ENCODE measurements around the gene HDAC9. TPM values are rescaled to one million over a fixed set of nuclear protein-coding genes. Genes with fewer than 3 reads are reported as not detected.

The HDAC9 gene
- total and polyA plus RNA-seq, 2 experiments from 2014 or later: 3.7 to 9.4 TPM

DNA sequence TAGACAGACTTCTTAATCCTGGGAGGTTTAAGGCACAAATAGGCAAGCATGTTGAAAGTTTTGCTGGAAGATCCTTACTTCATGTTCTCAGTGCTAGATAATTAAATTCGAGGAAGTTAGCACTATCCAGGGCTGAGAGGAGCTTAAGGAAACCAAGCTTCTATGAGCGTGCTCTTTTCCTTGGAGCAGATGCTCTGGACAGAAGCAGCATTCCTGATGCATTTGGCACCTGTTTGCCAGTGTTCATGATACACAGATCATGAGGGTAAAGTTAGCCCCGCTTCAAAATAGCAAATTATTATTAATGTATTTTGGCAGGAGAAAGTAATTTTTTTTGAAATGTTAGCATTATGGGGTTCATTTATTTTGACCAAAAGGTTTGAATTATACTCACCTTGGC lies 9.4 kb downstream of the HDAC9 start:
- H4K20me1 ChIP-seq (ENCODE audit: insufficient read depth, poor library complexity, severe bottlenecking): no peaks in the 10 kb centered on the region
- H3K27ac ChIP-seq: no peak overlapping the region
- no peaks in the 10 kb centered on the region for H3K27me3 ChIP-seq
- no peaks in the 10 kb centered on the region for H3K79me2 ChIP-seq
- H3K9me2 ChIP-seq (replicated peaks; ENCODE audit: insufficient read depth): no peaks in the 10 kb centered on the region
- no peaks in the 10 kb centered on the region for H3K4me1 ChIP-seq (ENCODE audit: insufficient read depth)
- H2AFZ ChIP-seq: no peak overlapping the region
- H3K9me3 ChIP-seq (ENCODE audit: low read depth): no peaks in the 10 kb centered on the region
- no peak for DNase-seq (ENCODE audit: low spot score)
- 83% methylated on average over 3 of the region's 3 CpGs for WGBS (ENCODE audit: low lambda C conversion rate, missing lambda C conversion rate)
- H3K4me3 ChIP-seq: no peak overlapping the region
- H3K4me2 ChIP-seq: no peak overlapping the region
- no peaks in the 10 kb centered on the region for H3K36me3 ChIP-seq (replicated peaks; ENCODE audit: insufficient read depth, low read depth)
- TF ChIP-seq, protein P1, sequence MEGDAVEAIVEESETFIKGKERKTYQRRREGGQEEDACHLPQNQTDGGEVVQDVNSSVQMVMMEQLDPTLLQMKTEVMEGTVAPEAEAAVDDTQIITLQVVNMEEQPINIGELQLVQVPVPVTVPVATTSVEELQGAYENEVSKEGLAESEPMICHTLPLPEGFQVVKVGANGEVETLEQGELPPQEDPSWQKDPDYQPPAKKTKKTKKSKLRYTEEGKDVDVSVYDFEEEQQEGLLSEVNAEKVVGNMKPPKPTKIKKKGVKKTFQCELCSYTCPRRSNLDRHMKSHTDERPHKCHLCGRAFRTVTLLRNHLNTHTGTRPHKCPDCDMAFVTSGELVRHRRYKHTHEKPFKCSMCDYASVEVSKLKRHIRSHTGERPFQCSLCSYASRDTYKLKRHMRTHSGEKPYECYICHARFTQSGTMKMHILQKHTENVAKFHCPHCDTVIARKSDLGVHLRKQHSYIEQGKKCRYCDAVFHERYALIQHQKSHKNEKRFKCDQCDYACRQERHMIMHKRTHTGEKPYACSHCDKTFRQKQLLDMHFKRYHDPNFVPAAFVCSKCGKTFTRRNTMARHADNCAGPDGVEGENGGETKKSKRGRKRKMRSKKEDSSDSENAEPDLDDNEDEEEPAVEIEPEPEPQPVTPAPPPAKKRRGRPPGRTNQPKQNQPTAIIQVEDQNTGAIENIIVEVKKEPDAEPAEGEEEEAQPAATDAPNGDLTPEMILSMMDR (IDR thresholded peaks at IDR 0.05; ENCODE audit: poor library complexity): no peak
- TF ChIP-seq EZH2 (IDR thresholded peaks at IDR 0.05; ENCODE audit: borderline replicate concordance): no peak
- TF ChIP-seq EZH2phosphoT487 (IDR thresholded peaks at IDR 0.05; ENCODE audit: low read depth, severe bottlenecking, unreplicated experiment): no peak

DNA sequence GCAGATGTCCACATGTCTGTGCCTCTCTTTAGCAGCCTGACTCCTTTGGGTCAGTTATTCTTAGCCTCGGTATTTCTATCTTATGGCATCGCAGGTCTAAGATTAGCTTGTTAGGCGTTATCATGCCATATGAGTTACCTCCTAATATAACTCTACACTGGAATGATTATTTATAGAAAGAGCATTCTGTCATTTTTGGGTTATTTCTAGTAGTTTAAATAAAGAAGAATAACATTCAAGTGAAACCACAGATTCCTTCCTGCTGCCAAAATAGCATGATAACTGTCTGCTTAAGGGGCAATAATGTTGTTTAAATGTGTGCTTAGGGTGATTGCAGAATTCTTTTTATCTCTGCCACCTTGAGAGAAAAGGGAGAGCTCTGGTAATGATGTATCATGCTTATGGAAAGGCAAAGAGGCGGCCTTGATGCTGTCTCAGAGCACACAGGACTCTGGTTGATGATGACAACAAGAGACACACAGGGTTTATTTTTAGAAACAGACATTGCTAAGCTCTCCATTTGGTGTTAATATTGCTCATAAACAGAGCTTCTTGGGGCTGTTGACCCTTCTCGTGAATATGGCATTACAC lies 10.4 kb downstream of the HDAC9 start:
- Histone ChIP-seq H3K27ac (no peak overlapping the region), H4K20me1 (ENCODE audit: insufficient read depth, poor library complexity, severe bottlenecking) (no peaks in the 10 kb centered on the region), H3K4me3 (no peak overlapping the region), H3K79me2 (no peaks in the 10 kb centered on the region), H3K27me3 (no peaks in the 10 kb centered on the region), H3K9me3 (ENCODE audit: low read depth) (no peaks in the 10 kb centered on the region), H3K36me3 (replicated peaks; ENCODE audit: insufficient read depth, low read depth) (no peaks in the 10 kb centered on the region), H2AFZ (no peak overlapping the region), H3K9me2 (replicated peaks; ENCODE audit: insufficient read depth) (no peaks in the 10 kb centered on the region), H3K4me1 (ENCODE audit: insufficient read depth) (no peaks in the 10 kb centered on the region), H3K4me2 (no peak overlapping the region)
- TF ChIP-seq, protein P1 (IDR thresholded peaks at IDR 0.05; ENCODE audit: poor library complexity): no peak
- TF ChIP-seq EZH2 (IDR thresholded peaks at IDR 0.05; ENCODE audit: borderline replicate concordance) (no peak), EZH2phosphoT487 (IDR thresholded peaks at IDR 0.05; ENCODE audit: low read depth, severe bottlenecking, unreplicated experiment) (no peak)
- 73% methylated on average over 5 of the region's 5 CpGs for WGBS (ENCODE audit: low lambda C conversion rate, missing lambda C conversion rate)
- peak; percentile 7 for DNase-seq (ENCODE audit: low spot score)

- Histone ChIP-seq H3K27ac (peak overlapping the region; percentile 80), H2AFZ (no peak overlapping the region), H3K79me2 (no peaks in the 10 kb centered on the region), H3K27me3 (no peaks in the 10 kb centered on the region), H3K9me2 (replicated peaks; ENCODE audit: insufficient read depth) (no peaks in the 10 kb centered on the region), H3K4me3 (no peak overlapping the region), H3K4me2 (peak overlapping the region; percentile 26), H4K20me1 (ENCODE audit: insufficient read depth, poor library complexity, severe bottlenecking) (no peaks in the 10 kb centered on the region), H3K36me3 (replicated peaks; ENCODE audit: insufficient read depth, low read depth) (no peaks in the 10 kb centered on the region), H3K4me1 (ENCODE audit: insufficient read depth) (no peaks in the 10 kb centered on the region), H3K9me3 (ENCODE audit: low read depth) (no peaks in the 10 kb centered on the region)
- WGBS (ENCODE audit: low lambda C conversion rate, missing lambda C conversion rate): 80% methylated on average over 10 of the region's 10 CpGs
- peak; percentile 34 for DNase-seq (ENCODE audit: low spot score)
- TF ChIP-seq EZH2 (IDR thresholded peaks at IDR 0.05; ENCODE audit: borderline replicate concordance) (no peak), EZH2phosphoT487 (IDR thresholded peaks at IDR 0.05; ENCODE audit: low read depth, severe bottlenecking, unreplicated experiment) (no peak)
- TF ChIP-seq, protein P1 (IDR thresholded peaks at IDR 0.05; ENCODE audit: poor library complexity): no peak
Measured at GRCh38 chr7:18508443-18509427, 13.2 kb downstream of the HDAC9 start.

Data from hepatocyte (in vitro differentiated cells).